HG03175 (cell line): ENCODE results near the gene KRTAP5-5.

Source experiments
- ATAC-seq: cut with Tn5 transposase; IDR thresholded peaks from one replicate; pipeline ENCODE4 v1.9.1; 2021; ENCODE audit warnings: mild to moderate bottlenecking, moderate library complexity; ENCODE audit not compliant: unreplicated experiment

Gene KRTAP5-5

DNA sequence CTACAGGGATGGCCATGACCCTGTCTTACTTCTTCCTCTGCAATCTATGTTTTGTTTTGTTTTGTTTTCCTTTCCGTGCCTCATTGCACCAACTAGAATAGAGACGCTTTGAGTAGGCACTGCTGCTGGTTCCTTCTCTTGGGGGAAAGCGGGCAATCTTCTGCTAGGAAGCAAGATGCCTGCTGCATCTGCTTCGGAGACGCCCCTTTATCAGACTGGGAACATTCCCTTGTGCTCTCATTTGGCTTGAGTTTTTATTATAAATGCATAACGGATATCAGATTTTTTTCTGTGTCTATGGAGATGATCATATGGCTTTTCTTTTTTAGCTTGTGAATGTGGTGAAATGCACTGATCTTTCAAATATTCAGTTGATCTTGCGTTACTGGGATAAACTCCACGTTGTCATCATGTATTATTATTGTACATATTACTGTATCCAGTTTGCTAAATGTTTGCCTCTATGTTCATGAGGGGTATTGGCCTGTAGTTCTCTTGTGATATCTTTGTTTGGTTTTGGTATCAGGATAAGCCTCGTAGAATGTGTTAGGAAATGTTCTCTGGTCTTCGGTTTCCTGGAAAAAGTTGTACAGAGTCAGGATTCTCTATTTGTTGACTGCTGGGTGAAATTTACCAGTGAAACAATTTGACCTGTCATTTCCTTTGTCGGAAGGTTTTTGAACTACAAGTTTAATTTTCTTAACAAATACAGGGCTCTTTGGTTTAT lies 44.0 kb downstream of the KRTAP5-5 start:
- no peak for ATAC-seq

DNA sequence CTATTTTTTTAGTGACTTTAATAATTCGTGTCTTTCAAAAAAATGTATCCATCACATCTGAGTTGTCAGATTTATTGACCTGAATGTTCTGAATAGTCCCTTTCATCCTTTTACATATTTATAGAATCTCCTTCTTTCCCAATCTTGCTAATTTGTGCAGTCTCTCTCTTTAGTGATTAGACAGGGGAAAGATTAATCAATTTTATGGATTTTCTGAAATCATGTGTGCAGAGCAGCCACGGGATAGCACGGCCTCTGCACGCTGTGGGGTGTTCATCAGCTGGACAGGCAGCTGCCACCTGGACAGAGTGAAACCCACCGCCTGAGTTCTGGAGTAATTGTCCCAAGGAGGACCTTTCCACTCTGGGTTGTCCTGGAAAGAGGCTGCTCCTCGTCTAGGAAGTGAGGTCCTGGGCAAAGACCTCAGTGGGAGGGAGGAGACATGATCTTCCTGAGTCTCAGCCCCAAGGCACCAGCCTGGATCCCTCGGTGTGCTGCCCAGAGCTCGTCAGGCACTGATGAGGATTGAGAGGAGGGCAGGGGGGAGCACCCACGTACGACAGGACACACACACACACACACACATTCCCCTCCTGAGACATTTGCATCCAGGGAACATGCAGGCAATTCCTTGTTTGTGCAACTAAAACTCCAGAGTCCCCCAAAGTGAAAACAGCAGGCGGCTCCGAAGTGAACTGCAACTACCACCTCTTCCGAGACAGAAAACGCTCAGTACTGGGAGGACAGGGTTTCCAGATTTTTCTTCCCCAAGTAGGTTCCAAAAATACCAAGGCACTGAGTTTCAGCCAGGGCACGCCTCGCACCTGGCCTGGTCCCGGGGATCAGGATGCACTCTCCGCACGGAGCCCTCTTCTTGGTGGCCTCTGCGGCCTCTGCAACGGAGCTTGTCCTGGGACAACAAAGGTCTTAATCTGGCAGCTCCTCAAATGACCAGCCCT lies 44.9 kb downstream of the KRTAP5-5 start:
- no peak for ATAC-seq

DNA sequence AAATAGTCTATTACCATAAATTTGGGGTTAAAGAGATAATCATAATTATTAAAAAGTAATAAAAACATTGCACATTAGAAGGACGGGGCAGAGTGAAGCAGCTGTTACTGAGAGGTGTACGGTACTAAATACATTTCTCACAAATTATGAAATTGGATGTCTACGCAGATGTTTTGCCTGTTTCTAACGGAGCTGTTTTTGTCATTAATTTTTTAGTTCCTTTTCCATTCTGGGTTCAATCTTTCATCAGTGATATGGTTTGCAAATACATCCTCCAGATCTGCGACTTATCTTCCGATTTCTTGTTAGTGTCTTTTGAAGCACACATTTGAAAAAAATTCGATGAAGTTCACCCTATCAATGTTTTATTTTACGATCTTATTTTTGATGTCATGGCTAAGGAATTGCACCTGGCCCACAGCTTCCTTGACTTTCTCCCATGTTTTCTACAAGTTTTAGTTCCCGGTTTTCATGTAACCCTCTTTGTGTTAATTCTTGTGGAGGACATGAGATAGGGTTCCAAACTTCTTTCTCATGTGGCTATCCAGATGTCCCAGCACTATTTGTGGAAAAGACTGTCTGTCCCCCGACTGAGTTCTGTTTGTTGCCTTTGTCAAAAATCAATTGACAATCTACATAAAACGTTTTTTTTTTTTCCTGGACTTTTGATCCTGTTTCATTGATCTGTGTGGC lies 46.1 kb downstream of the KRTAP5-5 start:
- no peak for ATAC-seq

DNA sequence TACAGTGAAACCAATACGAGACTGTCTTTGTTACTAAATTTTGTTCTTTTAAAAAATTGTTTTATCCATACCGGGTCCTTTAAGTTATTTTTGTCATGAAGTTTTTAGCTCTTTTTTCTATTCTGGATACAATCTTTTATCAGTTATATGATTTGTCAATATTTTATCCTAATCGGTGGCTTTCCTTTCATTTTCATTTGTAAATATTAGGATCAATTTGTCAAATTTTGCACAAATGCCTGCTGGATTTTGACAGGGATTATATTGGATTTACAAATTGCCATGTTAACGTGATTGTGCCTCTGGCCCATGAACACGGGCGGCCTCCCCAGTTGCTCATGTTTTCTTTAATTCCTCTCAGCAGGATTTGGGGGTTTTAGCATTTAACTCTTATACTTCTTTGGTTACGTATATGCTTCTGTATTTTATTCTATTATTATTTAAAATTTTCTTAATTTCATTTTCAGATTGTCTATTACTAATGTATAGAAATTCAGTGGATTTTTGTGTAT lies 46.7 kb downstream of the KRTAP5-5 start:
- no peak for ATAC-seq

DNA sequence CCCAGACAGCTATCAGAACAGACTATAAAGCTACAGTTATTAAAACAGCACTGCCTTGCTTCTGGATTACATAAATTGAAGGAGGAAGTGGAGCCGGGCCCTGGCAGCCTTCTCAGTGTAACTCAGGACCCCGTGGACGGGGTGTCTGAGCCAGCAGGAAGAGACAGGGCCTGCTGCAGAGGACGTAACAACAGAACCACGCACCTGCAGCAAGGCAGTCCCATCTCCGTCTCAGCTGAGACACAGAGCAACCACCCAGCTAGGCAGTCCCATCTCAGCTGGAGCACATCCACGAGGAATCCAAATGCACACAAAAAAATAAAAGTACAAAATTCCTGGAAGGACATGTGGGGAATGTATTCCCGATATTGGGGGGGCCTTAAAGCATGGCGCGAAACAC lies 50.3 kb downstream of the KRTAP5-5 start:
- ATAC-seq, result no peak
